MM.1S (cell line): Measurements from ENCODE around the gene RBMS3.
"Not testable (repeated sequence)": the region's sequence is repeated elsewhere in the genome, so short reads cannot be mapped to it uniquely, and the experiment has no call there.

Source experiments
- DNase-seq: peaks from one replicate; pipeline ENCODE4 v3.0.0-alpha.2; 2015
- H2AFZ ChIP-seq: fragments of 300-600 bp; sonication (generic); 2 replicates; pipeline ENCODE4 v1.6.0; 2016; ENCODE audit warnings: antibody characterized with exemption, low read length
- H3F3A ChIP-seq: fragments of 300-600 bp; sonication (generic); 2 replicates; pipeline ENCODE4 v1.6.1; 2016; ENCODE audit warnings: mild to moderate bottlenecking, antibody characterized with exemption, low read length, moderate library complexity, mixed read lengths; ENCODE audit not compliant: insufficient read depth
- H3K27ac ChIP-seq: fragments of 300-600 bp; sonication (generic); 2 replicates; pipeline ENCODE4 v1.5.1; 2016; ENCODE audit warnings: mild to moderate bottlenecking, low read length
- H3K27me3 ChIP-seq: fragments of 300-600 bp; sonication (generic); replicated peaks from 2 replicates; pipeline ENCODE4 v1.6.0; 2016; ENCODE audit warnings: low read length; ENCODE audit not compliant: insufficient read depth
- H3K36me3 ChIP-seq: fragments of 300-600 bp; sonication (generic); replicated peaks from 2 replicates; pipeline ENCODE4 v1.6.1; 2016; ENCODE audit warnings: mild to moderate bottlenecking, low read length, mixed read lengths; ENCODE audit not compliant: insufficient read depth
- H3K4me1 ChIP-seq: fragments of 300-600 bp; sonication (generic); 2 replicates; pipeline ENCODE4 v1.6.1; 2016; ENCODE audit warnings: low read length, mixed read lengths
- H3K4me2 ChIP-seq: fragments of 300-600 bp; sonication (generic); 2 replicates; pipeline ENCODE4 v1.6.0; 2016; ENCODE audit warnings: low read depth, low read length
- H3K4me3 ChIP-seq: fragments of 300-600 bp; sonication (generic); 2 replicates; pipeline ENCODE4 v1.5.1; 2016; ENCODE audit warnings: low read length, mixed read lengths
- H3K79me2 ChIP-seq: fragments of 300-600 bp; sonication (generic); 2 replicates; pipeline ENCODE4 v1.6.1; 2016; ENCODE audit warnings: mixed run types, low read length, mixed read lengths
- H3K9ac ChIP-seq: fragments of 300-600 bp; sonication (generic); 2 replicates; pipeline ENCODE4 v1.6.1; 2016; ENCODE audit warnings: low read length, mixed read lengths
- H3K9me2 ChIP-seq: fragments of 300-600 bp; sonication (generic); replicated peaks from 2 replicates; pipeline ENCODE4 v1.6.1; 2016; ENCODE audit warnings: mild to moderate bottlenecking, low read length, mixed read lengths; ENCODE audit not compliant: insufficient read depth
- H3K9me3 ChIP-seq: fragments of 300-600 bp; sonication (generic); replicated peaks from 2 replicates; pipeline ENCODE4 v1.6.1; 2016; ENCODE audit warnings: mild to moderate bottlenecking, low read length, mixed read lengths; ENCODE audit not compliant: insufficient read depth
- H4K20me1 ChIP-seq: fragments of 300-600 bp; sonication (generic); 2 replicates; pipeline ENCODE4 v1.6.1; 2016; ENCODE audit warnings: mild to moderate bottlenecking, low read length, moderate library complexity, mixed read lengths; ENCODE audit not compliant: insufficient read depth
- EZH2 ChIP-seq: fragments of 300-600 bp; sonication (generic); optimal IDR thresholded peaks from 2 replicates; pipeline ENCODE3; 2017; ENCODE audit warnings: low read depth, mild to moderate bottlenecking, antibody characterized with exemption, low read length, mixed read lengths
- EZH2phosphoT487 ChIP-seq: fragments of 300-600 bp; sonication (generic); IDR thresholded peaks from 2 replicates; pipeline ENCODE4 v1.6.1; 2018; ENCODE audit warnings: antibody characterized with exemption, low read length
- TF ChIP-seq, protein P1 (sequence below): fragments of 300-600 bp; sonication (generic); IDR thresholded peaks from 2 replicates; pipeline ENCODE4 v1.5.1; 2016; ENCODE audit warnings: antibody characterized with exemption, low read length, mixed read lengths

The RBMS3 gene

DNA sequence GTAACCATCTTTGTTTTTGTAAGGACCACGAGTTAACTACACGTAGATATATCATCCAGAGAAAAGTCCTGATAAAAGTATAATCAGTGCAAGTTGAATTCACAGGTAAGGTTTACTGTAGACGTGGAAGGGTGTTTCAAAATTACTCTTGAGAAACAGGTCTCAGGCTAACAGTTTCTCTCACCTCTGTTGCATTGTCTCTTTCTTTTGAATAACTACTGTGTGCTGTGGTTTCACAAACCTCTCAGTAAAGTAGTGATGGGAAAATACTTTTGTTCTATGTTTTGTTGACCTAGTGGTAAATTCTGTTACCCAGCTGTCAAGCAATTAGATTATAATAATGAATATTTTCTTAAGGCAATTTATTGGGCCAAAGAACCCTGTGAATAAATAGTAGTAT is 75.2 kb downstream of the RBMS3 start:
- TF ChIP-seq, protein P1, sequence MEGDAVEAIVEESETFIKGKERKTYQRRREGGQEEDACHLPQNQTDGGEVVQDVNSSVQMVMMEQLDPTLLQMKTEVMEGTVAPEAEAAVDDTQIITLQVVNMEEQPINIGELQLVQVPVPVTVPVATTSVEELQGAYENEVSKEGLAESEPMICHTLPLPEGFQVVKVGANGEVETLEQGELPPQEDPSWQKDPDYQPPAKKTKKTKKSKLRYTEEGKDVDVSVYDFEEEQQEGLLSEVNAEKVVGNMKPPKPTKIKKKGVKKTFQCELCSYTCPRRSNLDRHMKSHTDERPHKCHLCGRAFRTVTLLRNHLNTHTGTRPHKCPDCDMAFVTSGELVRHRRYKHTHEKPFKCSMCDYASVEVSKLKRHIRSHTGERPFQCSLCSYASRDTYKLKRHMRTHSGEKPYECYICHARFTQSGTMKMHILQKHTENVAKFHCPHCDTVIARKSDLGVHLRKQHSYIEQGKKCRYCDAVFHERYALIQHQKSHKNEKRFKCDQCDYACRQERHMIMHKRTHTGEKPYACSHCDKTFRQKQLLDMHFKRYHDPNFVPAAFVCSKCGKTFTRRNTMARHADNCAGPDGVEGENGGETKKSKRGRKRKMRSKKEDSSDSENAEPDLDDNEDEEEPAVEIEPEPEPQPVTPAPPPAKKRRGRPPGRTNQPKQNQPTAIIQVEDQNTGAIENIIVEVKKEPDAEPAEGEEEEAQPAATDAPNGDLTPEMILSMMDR = no peak
- TF ChIP-seq EZH2phosphoT487 (no peak), EZH2 (no peak)

DNA sequence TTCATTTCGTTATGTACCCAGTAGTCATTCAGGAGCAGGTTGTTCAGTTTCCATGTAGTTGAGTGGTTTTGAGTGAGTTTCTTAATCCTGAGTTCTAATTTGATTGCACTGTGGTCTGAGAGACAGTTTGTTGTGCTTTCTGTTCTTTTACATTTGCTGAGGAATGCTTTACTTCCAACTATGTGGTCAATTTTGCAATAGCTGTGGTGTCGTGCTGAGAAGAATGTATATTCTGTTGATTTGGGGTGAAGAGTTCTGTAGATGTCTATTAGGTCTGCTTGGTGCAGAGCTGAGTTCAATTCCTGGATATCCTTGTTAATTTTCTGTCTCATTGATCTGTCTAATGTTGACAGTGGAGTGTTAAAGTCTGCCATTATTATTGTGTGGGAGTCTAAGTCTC is 79.4 kb downstream of the RBMS3 start:
- not testable (repeated sequence) for H3K27ac ChIP-seq, H3F3A ChIP-seq, H2AFZ ChIP-seq, H3K79me2 ChIP-seq, H3K27me3 ChIP-seq, H3K4me3 ChIP-seq, H3K4me2 ChIP-seq, H3K4me1 ChIP-seq, H3K36me3 ChIP-seq, H3K9ac ChIP-seq, H3K9me2 ChIP-seq, H3K9me3 ChIP-seq, H4K20me1 ChIP-seq, DNase-seq

More for the DNA sequence above, 75.2 kb downstream of the RBMS3 start:
- no peak for DNase-seq
- no peaks in the 10 kb centered on the region for H4K20me1 ChIP-seq
- no peaks in the 10 kb centered on the region for H3K79me2 ChIP-seq
- no peaks in the 10 kb centered on the region for H3K36me3 ChIP-seq
- no peak overlapping the region for H2AFZ ChIP-seq
- no peaks in the 10 kb centered on the region for H3K4me1 ChIP-seq
- no peaks in the 10 kb centered on the region for H3K9me2 ChIP-seq
- H3K27ac ChIP-seq = no peak overlapping the region
- no peak overlapping the region for H3K9ac ChIP-seq
- H3F3A ChIP-seq = no peaks in the 10 kb centered on the region
- H3K9me3 ChIP-seq = no peaks in the 10 kb centered on the region
- no peaks in the 10 kb centered on the region; the same call in 1 of the 2 replicates for H3K27me3 ChIP-seq
- H3K4me3 ChIP-seq = no peak overlapping the region
- no peak overlapping the region for H3K4me2 ChIP-seq

DNA sequence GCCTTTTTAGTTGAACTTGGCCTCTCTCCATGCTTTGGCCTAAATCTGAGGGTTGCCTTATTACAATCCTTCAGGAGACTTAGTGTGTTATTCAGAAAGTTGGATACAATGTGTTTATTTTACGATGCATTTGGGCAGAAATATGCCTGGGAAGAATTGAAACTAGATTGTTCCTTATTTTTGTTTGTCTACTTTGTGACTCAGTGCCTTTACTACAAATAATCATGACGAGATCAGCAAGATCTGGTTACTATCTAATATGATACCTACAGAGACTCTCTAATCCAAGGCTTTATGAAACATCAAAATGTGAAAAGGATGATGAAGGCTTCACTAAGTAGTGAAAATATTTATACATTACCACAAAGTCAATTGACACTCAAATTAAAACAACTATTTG is 82.2 kb downstream of the RBMS3 start:
- no peak overlapping the region for H3K9ac ChIP-seq
- no peaks in the 10 kb centered on the region for H3K4me1 ChIP-seq
- no peaks in the 10 kb centered on the region for H3K36me3 ChIP-seq
- H3K4me2 ChIP-seq = no peak overlapping the region
- no peak overlapping the region for H3K4me3 ChIP-seq
- no peaks in the 10 kb centered on the region for H3F3A ChIP-seq
- no peaks in the 10 kb centered on the region for H3K9me3 ChIP-seq
- no peak for DNase-seq
- no peak overlapping the region for H2AFZ ChIP-seq
- no peak overlapping the region for H3K27ac ChIP-seq
- H3K27me3 ChIP-seq = no peaks in the 10 kb centered on the region
- no peaks in the 10 kb centered on the region for H3K79me2 ChIP-seq
- no peak for TF ChIP-seq EZH2phosphoT487
- H3K9me2 ChIP-seq = no peaks in the 10 kb centered on the region
- H4K20me1 ChIP-seq = no peaks in the 10 kb centered on the region

DNA sequence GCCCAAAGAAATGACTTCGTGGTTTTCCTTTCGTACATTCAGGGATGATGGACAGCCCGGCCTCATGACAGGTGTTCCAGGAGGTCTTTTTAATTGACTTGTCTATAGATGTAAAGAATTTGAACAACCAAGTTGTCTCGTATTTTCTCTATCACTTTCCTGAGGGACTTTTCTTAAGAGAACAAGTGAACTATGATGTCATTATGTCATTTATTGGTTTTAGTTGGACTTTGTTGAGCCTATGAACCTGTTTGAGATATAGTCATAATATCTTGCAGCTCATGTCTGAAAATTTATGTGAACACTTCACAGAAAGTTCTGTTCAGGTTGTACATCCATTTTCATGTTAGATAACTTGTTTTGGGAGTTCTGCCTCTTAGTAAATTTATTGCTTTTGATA is 89.2 kb downstream of the RBMS3 start:
- Histone ChIP-seq H3K27me3 (no peaks in the 10 kb centered on the region), H4K20me1 (no peaks in the 10 kb centered on the region), H3K79me2 (no peaks in the 10 kb centered on the region), H3K4me1 (no peaks in the 10 kb centered on the region), H3K9ac (no peak overlapping the region), H3K9me2 (no peaks in the 10 kb centered on the region), H3K36me3 (no peaks in the 10 kb centered on the region), H3K4me3 (no peak overlapping the region), H3K4me2 (no peak overlapping the region), H3K27ac (no peak overlapping the region), H3K9me3 (no peaks in the 10 kb centered on the region), H2AFZ (no peak overlapping the region), H3F3A (no peaks in the 10 kb centered on the region)
- DNase-seq = no peak
- TF ChIP-seq EZH2 (no peak), EZH2phosphoT487 (no peak)
- TF ChIP-seq, protein P1 = no peak
